ENCODE data around the gene CHN1.

The CHN1 gene

GRCh38 chr2:174781996-174782395, 223.2 kb downstream of the CHN1 start:
- DNase-seq = no peak
- no peak overlapping the region for H3K4me3 Mint-ChIP-seq
- peaks cover 9% of the 10 kb centered on the region for H3K27me3 Mint-ChIP-seq (ENCODE audit: low read depth, poor library complexity)
- H3K36me3 Mint-ChIP-seq (ENCODE audit: low read depth) = no peaks in the 10 kb centered on the region
- TF ChIP-seq CTCF (IDR thresholded peaks at IDR 0.05) = no peak
- peaks cover 32% of the 10 kb centered on the region for H3K4me1 Mint-ChIP-seq
- no peaks in the 10 kb centered on the region for H3K9me3 Mint-ChIP-seq
- peak overlapping the region; percentile 33 for H3K27ac Mint-ChIP-seq

- Mint-ChIP-seq H3K4me3 (no peak overlapping the region), H3K9me3 (no peaks in the 10 kb centered on the region), H3K27ac (no peak overlapping the region), H3K4me1 (peaks cover 39% of the 10 kb centered on the region), H3K27me3 (ENCODE audit: low read depth, poor library complexity) (peaks cover 9% of the 10 kb centered on the region), H3K36me3 (ENCODE audit: low read depth) (no peaks in the 10 kb centered on the region)
- TF ChIP-seq CTCF (IDR thresholded peaks at IDR 0.05) = no peak
- no peak for DNase-seq
Observed at GRCh38 chr2:174781298-174781697, 223.9 kb downstream of the CHN1 start.

- H3K36me3 Mint-ChIP-seq (ENCODE audit: low read depth) = no peaks in the 10 kb centered on the region
- H3K27ac Mint-ChIP-seq = no peak overlapping the region
- peaks cover 9% of the 10 kb centered on the region for H3K27me3 Mint-ChIP-seq (ENCODE audit: low read depth, poor library complexity)
- no peaks in the 10 kb centered on the region for H3K9me3 Mint-ChIP-seq
- TF ChIP-seq CTCF (IDR thresholded peaks at IDR 0.05) = no peak
- H3K4me1 Mint-ChIP-seq = peaks cover 43% of the 10 kb centered on the region
- H3K4me3 Mint-ChIP-seq = no peak overlapping the region
- no peak for DNase-seq
Observed at GRCh38 chr2:174780856-174781255, 224.3 kb downstream of the CHN1 start.

GRCh38 chr2:174780191-174780840, 224.9 kb downstream of the CHN1 start:
- Mint-ChIP-seq H3K27me3 (ENCODE audit: low read depth, poor library complexity) (peaks cover 9% of the 10 kb centered on the region), H3K9me3 (no peaks in the 10 kb centered on the region), H3K4me1 (peaks cover 46% of the 10 kb centered on the region), H3K36me3 (ENCODE audit: low read depth) (no peaks in the 10 kb centered on the region), H3K27ac (peak overlapping the region; percentile 44), H3K4me3 (no peak overlapping the region)
- no peak for DNase-seq
- no peak for TF ChIP-seq CTCF (IDR thresholded peaks at IDR 0.05)

- Mint-ChIP-seq H3K27me3 (ENCODE audit: low read depth, poor library complexity) (peaks cover 9% of the 10 kb centered on the region), H3K36me3 (ENCODE audit: low read depth) (no peaks in the 10 kb centered on the region), H3K9me3 (no peaks in the 10 kb centered on the region), H3K27ac (no peak overlapping the region), H3K4me1 (peaks cover 54% of the 10 kb centered on the region), H3K4me3 (no peak overlapping the region)
- TF ChIP-seq CTCF (IDR thresholded peaks at IDR 0.05) = no peak
- no peak for DNase-seq
Observed at GRCh38 chr2:174779361-174779928, 225.7 kb downstream of the CHN1 start.
